Measurements from ENCODE around the gene PAM. TPM values are rescaled to one million over a fixed set of nuclear protein-coding genes. Genes with fewer than 3 reads are reported as not detected.
"Not testable (repeated sequence)": the region's sequence is repeated elsewhere in the genome, so short reads cannot be mapped to it uniquely, and the experiment has no call there.

PAM gene
- total RNA-seq, 2 experiments from 2014 or later, result 92.8 to 103 TPM

GRCh38 chr5:103003872-103004271 lies 248.8 kb downstream of the PAM start:
- CTCF ChIA-PET, result no interaction called here
- POLR2A ChIA-PET, result interaction anchor here (0.7 kb wide), 1 partner anchor 129 kb away, joined by 4 read pairs; no protein-coding TSS in a partner anchor

- POLR2A ChIA-PET, result no interaction called here
- CTCF ChIA-PET, result interaction anchor here (0.7 kb wide), 1 partner anchor 421 kb away, joined by 3 read pairs; no protein-coding TSS in a partner anchor
These were observed 250.2 kb downstream of the PAM start for GRCh38 chr5:103005276-103005675.

GRCh38 chr5:103006921-103007320 lies 251.8 kb downstream of the PAM start:
- POLR2A ChIA-PET, result no interaction called here
- CTCF ChIA-PET, result no interaction called here

- ChIA-PET POLR2A (no interaction called here), CTCF (no interaction called here)
These were observed 255.1 kb downstream of the PAM start for GRCh38 chr5:103010168-103010567.

- ChIA-PET POLR2A (no interaction called here), CTCF (no interaction called here)
These were observed 258.9 kb downstream of the PAM start for GRCh38 chr5:103013933-103014552.

- ChIA-PET CTCF (no interaction called here), POLR2A (no interaction called here)
These were observed 259.9 kb downstream of the PAM start for GRCh38 chr5:103014983-103015382.

- ChIA-PET CTCF (no interaction called here), POLR2A (no interaction called here)
These were observed 261.1 kb downstream of the PAM start for GRCh38 chr5:103016167-103016566.

- ChIA-PET CTCF (no interaction called here), POLR2A (no interaction called here)
These were observed 264.7 kb downstream of the PAM start for GRCh38 chr5:103019804-103020203.

GRCh38 chr5:103021314-103021713 lies 266.2 kb downstream of the PAM start:
- POLR2A ChIA-PET, result no interaction called here
- CTCF ChIA-PET, result no interaction called here

- CTCF ChIA-PET, result no interaction called here
- POLR2A ChIA-PET, result no interaction called here
These were observed 272.2 kb downstream of the PAM start for GRCh38 chr5:103027267-103027666.

GRCh38 chr5:103031607-103032006 lies 276.5 kb downstream of the PAM start:
- POLR2A ChIA-PET, result no interaction called here
- CTCF ChIA-PET, result no interaction called here

- POLR2A ChIA-PET, result no interaction called here
- CTCF ChIA-PET, result no interaction called here
These were observed 278.6 kb downstream of the PAM start for GRCh38 chr5:103033696-103034095.

- ChIA-PET POLR2A (no interaction called here), CTCF (no interaction called here)
These were observed 279.7 kb downstream of the PAM start for GRCh38 chr5:103034662-103035392.

- ChIA-PET POLR2A (no interaction called here), CTCF (no interaction called here)
These were observed 280.6 kb downstream of the PAM start for GRCh38 chr5:103035701-103036100.

GRCh38 chr5:103036601-103037000 lies 281.5 kb downstream of the PAM start:
- ChIA-PET CTCF (no interaction called here), POLR2A (no interaction called here)

- CTCF ChIA-PET, result no interaction called here
- POLR2A ChIA-PET, result no interaction called here
These were observed 282.8 kb downstream of the PAM start for GRCh38 chr5:103037673-103038455.

GRCh38 chr5:103041071-103041676 lies 286.1 kb downstream of the PAM start:
- POLR2A ChIA-PET, result no interaction called here
- CTCF ChIA-PET, result no interaction called here

GRCh38 chr5:103046706-103047105 lies 291.6 kb downstream of the PAM start:
- CTCF ChIA-PET, POLR2A ChIA-PET: not testable (repeated sequence)

- ChIA-PET CTCF (interaction anchor here (1.3 kb wide), 1 partner anchor 15 kb away, joined by 3 read pairs; no protein-coding TSS in a partner anchor), POLR2A (no interaction called here)
These were observed 302.4 kb downstream of the PAM start for GRCh38 chr5:103057208-103058130.

GRCh38 chr5:103059525-103059924 lies 304.4 kb downstream of the PAM start:
- ChIA-PET POLR2A (no interaction called here), CTCF (interaction anchor here (0.6 kb wide), 1 partner anchor 1468 kb away, joined by 5 read pairs; no protein-coding TSS in a partner anchor)
